H1 (cell line): Measurements from ENCODE around the gene ACSL3. TPM values are rescaled to one million over a fixed set of nuclear protein-coding genes. Genes with fewer than 3 reads are reported as not detected.

ENCODE experiments used
- ASH2L ChIP-seq: fragments of 200-600, 300-600 bp; sonication (generic); IDR thresholded peaks from one replicate; pipeline ENCODE4 v1.7.1; 2017; ENCODE audit warnings: low read length
- MAFK ChIP-seq: IDR thresholded peaks from 2 replicates; pipeline ENCODE4 v1.6.1; 2012; ENCODE audit warnings: low read depth, mild to moderate bottlenecking, improper control_type of control experiment, low read length
- SIRT6 ChIP-seq: IDR thresholded peaks from one replicate; pipeline ENCODE4 v1.7.1; 2012; ENCODE audit warnings: low read length, inconsistent platforms
- ZNF274 ChIP-seq: IDR thresholded peaks from 2 replicates; pipeline ENCODE4 v1.7.0; 2012; ENCODE audit warnings: low read length, borderline replicate concordance; ENCODE audit errors: extremely low read depth
- polyA plus RNA-seq, 7 experiments: library from polyadenylated mRNA; depleted of rRNA in 3 of 7; stranded (reverse) in 5 of 7; unstranded in 2 of 7; fragments of >200 nt in 5 of 7; fragments of 200-250 nt in 2 of 7; gene quantifications; 1 replicate in 5 of 7; 2 replicates in 1 of 7; 4 replicates in 1 of 7; pipeline versions ENCODE4 v1.2.1 to v1.2.3, GENCODE V29; 2011 to 2013; ENCODE audit warnings: missing spikeins in 2 of 7, mixed read lengths in 2 of 7
- total RNA-seq: library from RNA; stranded (reverse); fragmentation: NEBNext Ultra II Directional; extraction: Animal tissue kit (Norgen Biotek cat#: 25700); gene quantifications from 2 replicates; pipeline ENCODE4 v1.2.1, GENCODE V29; 2021

Gene ACSL3
- total and polyA plus RNA-seq, 2 of the 8 experiments (the other 6 are each of a cell fraction or from before 2014, with no cell fraction given), result 37.5 to 98.1 TPM

DNA sequence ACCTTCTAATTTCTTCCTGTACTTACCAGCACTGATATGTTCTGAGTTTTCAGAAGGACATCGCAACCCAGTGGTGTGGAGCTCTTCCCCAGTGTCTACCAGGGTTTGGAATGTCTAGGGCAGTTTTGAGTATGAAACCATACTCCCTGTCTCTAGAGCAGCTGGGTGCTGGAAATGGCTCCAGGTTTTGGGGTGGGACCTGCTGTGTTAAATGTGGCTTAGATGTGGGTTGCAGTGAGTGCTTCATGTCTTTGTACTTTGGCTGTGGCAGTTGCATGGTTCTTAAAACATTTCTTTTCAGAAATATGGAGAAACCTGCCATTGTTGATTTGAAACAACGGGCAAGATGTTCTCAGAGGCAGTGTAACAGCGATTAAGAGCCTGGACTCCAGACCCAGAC lies 48.5 kb downstream of the ACSL3 start (continued):
- TF ChIP-seq ZNF274 (no peak), SIRT6 (no peak), MAFK (no peak), ASH2L (no peak)
